ENCODE data around the gene GNA12.

DNA sequence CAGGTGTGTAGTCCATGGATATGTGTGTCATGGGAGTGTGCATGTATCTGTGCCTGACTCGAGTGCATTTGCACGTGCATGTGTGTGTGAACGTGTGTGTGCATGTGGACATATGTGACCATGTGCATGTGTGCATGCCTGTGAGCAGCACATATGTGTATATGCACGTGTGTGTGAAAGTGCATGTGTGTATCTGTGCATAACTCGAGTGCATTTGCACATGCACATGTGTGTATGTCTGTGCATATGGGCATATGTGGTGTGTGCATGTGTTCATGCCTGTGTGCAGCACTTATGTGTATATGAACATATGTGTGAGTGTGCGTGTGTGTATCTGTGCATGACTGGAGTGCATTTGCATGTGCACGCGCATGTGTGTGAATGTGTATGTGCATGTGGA lies 35.2 kb upstream of the GNA12 start:
- TF ChIP-seq POLR2G (IDR thresholded peaks at IDR 0.05; ENCODE audit: low read depth, low read length) (no peak), MXI1 (IDR thresholded peaks at IDR 0.05; ENCODE audit: low read depth, low read length) (no peak), ZNF217 (CRISPR knock-in tag; IDR thresholded peaks at IDR 0.05) (no peak), SMAD3 (CRISPR knock-in tag; conservative IDR thresholded peaks at IDR 0.05) (no peak), CHD2 (IDR thresholded peaks at IDR 0.05; ENCODE audit: low read depth, low read length) (no peak), GABPA (tag; conservative IDR thresholded peaks at IDR 0.05; ENCODE audit: low read depth) (no peak), ELF1 (tag; IDR thresholded peaks at IDR 0.05) (no peak)
- TF ChIP-seq, protein P1, sequence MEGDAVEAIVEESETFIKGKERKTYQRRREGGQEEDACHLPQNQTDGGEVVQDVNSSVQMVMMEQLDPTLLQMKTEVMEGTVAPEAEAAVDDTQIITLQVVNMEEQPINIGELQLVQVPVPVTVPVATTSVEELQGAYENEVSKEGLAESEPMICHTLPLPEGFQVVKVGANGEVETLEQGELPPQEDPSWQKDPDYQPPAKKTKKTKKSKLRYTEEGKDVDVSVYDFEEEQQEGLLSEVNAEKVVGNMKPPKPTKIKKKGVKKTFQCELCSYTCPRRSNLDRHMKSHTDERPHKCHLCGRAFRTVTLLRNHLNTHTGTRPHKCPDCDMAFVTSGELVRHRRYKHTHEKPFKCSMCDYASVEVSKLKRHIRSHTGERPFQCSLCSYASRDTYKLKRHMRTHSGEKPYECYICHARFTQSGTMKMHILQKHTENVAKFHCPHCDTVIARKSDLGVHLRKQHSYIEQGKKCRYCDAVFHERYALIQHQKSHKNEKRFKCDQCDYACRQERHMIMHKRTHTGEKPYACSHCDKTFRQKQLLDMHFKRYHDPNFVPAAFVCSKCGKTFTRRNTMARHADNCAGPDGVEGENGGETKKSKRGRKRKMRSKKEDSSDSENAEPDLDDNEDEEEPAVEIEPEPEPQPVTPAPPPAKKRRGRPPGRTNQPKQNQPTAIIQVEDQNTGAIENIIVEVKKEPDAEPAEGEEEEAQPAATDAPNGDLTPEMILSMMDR (IDR thresholded peaks at IDR 0.05 in 2 of 3, conservative IDR thresholded peaks at IDR 0.05 in 1 of 3; ENCODE audit: insufficient read depth in 2 of 3, low read depth in 1 of 3, low read length in 3 of 3): no peak
- TF ChIP-seq, protein P2, sequence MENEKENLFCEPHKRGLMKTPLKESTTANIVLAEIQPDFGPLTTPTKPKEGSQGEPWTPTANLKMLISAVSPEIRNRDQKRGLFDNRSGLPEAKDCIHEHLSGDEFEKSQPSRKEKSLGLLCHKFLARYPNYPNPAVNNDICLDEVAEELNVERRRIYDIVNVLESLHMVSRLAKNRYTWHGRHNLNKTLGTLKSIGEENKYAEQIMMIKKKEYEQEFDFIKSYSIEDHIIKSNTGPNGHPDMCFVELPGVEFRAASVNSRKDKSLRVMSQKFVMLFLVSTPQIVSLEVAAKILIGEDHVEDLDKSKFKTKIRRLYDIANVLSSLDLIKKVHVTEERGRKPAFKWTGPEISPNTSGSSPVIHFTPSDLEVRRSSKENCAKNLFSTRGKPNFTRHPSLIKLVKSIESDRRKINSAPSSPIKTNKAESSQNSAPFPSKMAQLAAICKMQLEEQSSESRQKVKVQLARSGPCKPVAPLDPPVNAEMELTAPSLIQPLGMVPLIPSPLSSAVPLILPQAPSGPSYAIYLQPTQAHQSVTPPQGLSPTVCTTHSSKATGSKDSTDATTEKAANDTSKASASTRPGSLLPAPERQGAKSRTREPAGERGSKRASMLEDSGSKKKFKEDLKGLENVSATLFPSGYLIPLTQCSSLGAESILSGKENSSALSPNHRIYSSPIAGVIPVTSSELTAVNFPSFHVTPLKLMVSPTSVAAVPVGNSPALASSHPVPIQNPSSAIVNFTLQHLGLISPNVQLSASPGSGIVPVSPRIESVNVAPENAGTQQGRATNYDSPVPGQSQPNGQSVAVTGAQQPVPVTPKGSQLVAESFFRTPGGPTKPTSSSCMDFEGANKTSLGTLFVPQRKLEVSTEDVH (IDR thresholded peaks at IDR 0.05; ENCODE audit: low read depth, partially characterized antibody): no peak
- TF ChIP-seq, protein P3, sequence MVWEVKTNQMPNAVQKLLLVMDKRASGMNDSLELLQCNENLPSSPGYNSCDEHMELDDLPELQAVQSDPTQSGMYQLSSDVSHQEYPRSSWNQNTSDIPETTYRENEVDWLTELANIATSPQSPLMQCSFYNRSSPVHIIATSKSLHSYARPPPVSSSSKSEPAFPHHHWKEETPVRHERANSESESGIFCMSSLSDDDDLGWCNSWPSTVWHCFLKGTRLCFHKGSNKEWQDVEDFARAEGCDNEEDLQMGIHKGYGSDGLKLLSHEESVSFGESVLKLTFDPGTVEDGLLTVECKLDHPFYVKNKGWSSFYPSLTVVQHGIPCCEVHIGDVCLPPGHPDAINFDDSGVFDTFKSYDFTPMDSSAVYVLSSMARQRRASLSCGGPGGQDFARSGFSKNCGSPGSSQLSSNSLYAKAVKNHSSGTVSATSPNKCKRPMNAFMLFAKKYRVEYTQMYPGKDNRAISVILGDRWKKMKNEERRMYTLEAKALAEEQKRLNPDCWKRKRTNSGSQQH (CRISPR knock-in tag; IDR thresholded peaks at IDR 0.05): no peak

Data from K562 (cell line).